OCI-LY7 (cell line): Measurements from ENCODE around the gene DRAM1. TPM values are rescaled to one million over a fixed set of nuclear protein-coding genes. Genes with fewer than 3 reads are reported as not detected.

ENCODE experiments used
- BruUV-seq: library from RNA; stranded (reverse); fragments of 400-500 nt; replicated peaks from 2 replicates; lab custom pipeline; 2021; lab: Mats Ljungman, UMichigan
- CTCF ChIA-PET: fragments of 300-600 bp; sonication (Branson Sonifier 250); formaldehyde crosslinking; loops from one replicate; lab custom pipeline; 2022; ENCODE audit warnings: antibody characterized with exemption; ENCODE audit not compliant: unreplicated experiment; lab: Charles Lee
- POLR2A ChIA-PET: fragments of 300-600 bp; sonication (Branson Sonifier 250); formaldehyde crosslinking; loops from one replicate; lab custom pipeline; 2022; ENCODE audit warnings: antibody characterized with exemption; lab: Charles Lee
- DNase-seq: peaks from one replicate; pipeline ENCODE4 v3.0.0-alpha.2; 2015; ENCODE audit warnings: low spot score
- H2AFZ ChIP-seq: fragments of 200-600 bp; sonication (generic), shearing (Covaris generic); 2 replicates; pipeline ENCODE4 v1.6.1; 2014; ENCODE audit warnings: mild to moderate bottlenecking, antibody characterized with exemption, low read length, moderate library complexity
- H3K27ac ChIP-seq: fragments of 200-600 bp; sonication (generic); 2 replicates; pipeline ENCODE4 v1.5.1; 2014; ENCODE audit warnings: mixed run types, low read depth, mild to moderate bottlenecking, moderate library complexity, low read length, inconsistent platforms; ENCODE audit not compliant: poor library complexity, severe bottlenecking
- H3K36me3 ChIP-seq: fragments of 200-600 bp; sonication (generic); 2 replicates; pipeline ENCODE4 v1.6.1; 2014; ENCODE audit warnings: mild to moderate bottlenecking, antibody characterized with exemption, low read length, moderate library complexity, mixed read lengths; ENCODE audit not compliant: insufficient read depth
- H3K4me1 ChIP-seq: fragments of 200-600 bp; sonication (generic); 2 replicates; pipeline ENCODE4 v1.5.1; 2014; ENCODE audit warnings: mild to moderate bottlenecking, low read length; ENCODE audit not compliant: insufficient read depth, poor library complexity, severe bottlenecking
- H3K4me2 ChIP-seq: fragments of 200-600 bp; sonication (generic); 2 replicates; pipeline ENCODE4 v1.6.1; 2014; ENCODE audit warnings: mild to moderate bottlenecking, low read length
- H3K4me3 ChIP-seq: fragments of 200-600 bp; sonication (generic); 2 replicates; pipeline ENCODE4 v1.5.1; 2014; ENCODE audit warnings: mild to moderate bottlenecking, low read depth, low read length; ENCODE audit not compliant: poor library complexity, severe bottlenecking
- H3K79me2 ChIP-seq: fragments of 200-600 bp; sonication (generic); 2 replicates; pipeline ENCODE4 v1.6.1; 2016; ENCODE audit warnings: low read depth, mild to moderate bottlenecking, low read length, moderate library complexity, mixed read lengths; ENCODE audit not compliant: insufficient read depth
- H3K9me2 ChIP-seq: fragments of 200-600 bp; sonication (generic); 2 replicates; pipeline ENCODE4 v1.6.1; 2016; ENCODE audit warnings: mild to moderate bottlenecking, low read length, mixed read lengths; ENCODE audit not compliant: insufficient read depth
- H3K9me3 ChIP-seq: fragments of 200-600 bp; sonication (generic); 2 replicates; pipeline ENCODE4 v1.6.1; 2014; ENCODE audit warnings: mild to moderate bottlenecking, mixed run types, low read length, mixed read lengths
- H4K20me1 ChIP-seq: fragments of 200-600 bp; sonication (generic); 2 replicates; pipeline ENCODE4 v1.6.1; 2014; ENCODE audit warnings: mild to moderate bottlenecking, antibody characterized with exemption, low read length, moderate library complexity, mixed read lengths; ENCODE audit not compliant: insufficient read depth
- CTCF ChIP-seq: fragments of 200-600 bp; sonication (generic); conservative IDR thresholded peaks from 2 replicates; pipeline ENCODE4 v1.5.1; 2014; ENCODE audit warnings: mild to moderate bottlenecking, antibody characterized with exemption, low read length, moderate library complexity, mixed read lengths
- EZH2phosphoT487 ChIP-seq: fragments of 200-600 bp; sonication (generic); IDR thresholded peaks from 2 replicates; pipeline ENCODE4 v1.6.1; 2018; ENCODE audit warnings: low read depth, borderline replicate concordance, mild to moderate bottlenecking, mixed run types, antibody characterized with exemption, low read length, moderate library complexity, mixed read lengths
- intact Hi-C: fragments of 100-400 bp; cut with micrococcal nuclease; formaldehyde crosslinking; loops from one replicate; pipeline ENCODE4 v1.10.0; 2022; ENCODE audit not compliant: unreplicated experiment
- total RNA-seq, 2 experiments: library from RNA; depleted of rRNA in 1 of 2; stranded (reverse); fragments of >200 nt in 1 of 2; shearing (Covaris generic) in 1 of 2; gene quantifications; 2 replicates each; pipeline ENCODE4 v1.2.3, GENCODE V29; 2014 to 2022

DRAM1 gene
- total RNA-seq, 2 experiments from 2014 or later: not detected

- BruUV-seq: no TSS peak
- Histone ChIP-seq H3K4me1 (no peaks in the 10 kb centered on the region), H3K9me2 (no peaks in the 10 kb centered on the region), H3K4me2 (no peak overlapping the region), H3K27ac (no peak overlapping the region), H2AFZ (no peak overlapping the region), H4K20me1 (no peaks in the 10 kb centered on the region), H3K79me2 (no peaks in the 10 kb centered on the region), H3K4me3 (no peak overlapping the region), H3K9me3 (no peaks in the 10 kb centered on the region), H3K36me3 (no peaks in the 10 kb centered on the region)
- DNase-seq: no peak
- ChIA-PET POLR2A (interaction anchor here (0.7 kb wide), 1 partner anchor 61 kb away, joined by 5 read pairs; no protein-coding TSS in a partner anchor), CTCF (no interaction called here)
- no peak for TF ChIP-seq EZH2phosphoT487
- no peak for TF ChIP-seq CTCF
- intact Hi-C loops: no loop called here
Observed at GRCh38 chr12:101870925-101871324, 6.5 kb upstream of the DRAM1 start.

- no peak overlapping the region for H2AFZ ChIP-seq
- no TSS peak for BruUV-seq
- intact Hi-C loops: no loop called here
- CTCF ChIA-PET: no interaction called here
- POLR2A ChIA-PET: interaction anchor here (0.7 to 1.4 kb wide), 2 partner anchors 11 to 14 kb away, joined by 3 to 4 read pairs; no protein-coding TSS in a partner anchor
- H3K4me3 ChIP-seq: no peak overlapping the region
- H3K4me2 ChIP-seq: no peak overlapping the region
- H4K20me1 ChIP-seq: no peaks in the 10 kb centered on the region
- H3K79me2 ChIP-seq: no peaks in the 10 kb centered on the region
- no peaks in the 10 kb centered on the region for H3K9me3 ChIP-seq
- H3K9me2 ChIP-seq: no peaks in the 10 kb centered on the region
- no peak overlapping the region for H3K27ac ChIP-seq
- no peak for TF ChIP-seq CTCF
- TF ChIP-seq EZH2phosphoT487: no peak
- H3K36me3 ChIP-seq: no peaks in the 10 kb centered on the region
- no peak for DNase-seq
- H3K4me1 ChIP-seq: peaks cover 14% of the 10 kb centered on the region
Observed at GRCh38 chr12:101875162-101875561, 2.2 kb upstream of the DRAM1 start.

- ChIA-PET CTCF (no interaction called here), POLR2A (no interaction called here)
- no peak overlapping the region for H3K27ac ChIP-seq
- peaks cover 14% of the 10 kb centered on the region for H3K4me1 ChIP-seq
- BruUV-seq: no TSS peak
- H3K79me2 ChIP-seq: no peaks in the 10 kb centered on the region
- H3K36me3 ChIP-seq: no peaks in the 10 kb centered on the region
- H4K20me1 ChIP-seq: no peaks in the 10 kb centered on the region
- H3K4me2 ChIP-seq: peak overlapping the region; percentile 71; the same call in 1 of the 2 replicates
- no peak overlapping the region for H2AFZ ChIP-seq
- no peaks in the 10 kb centered on the region for H3K9me2 ChIP-seq
- H3K4me3 ChIP-seq: no peak overlapping the region
- no peak for DNase-seq
- no peaks in the 10 kb centered on the region for H3K9me3 ChIP-seq
- intact Hi-C loops: no loop called here
- TF ChIP-seq CTCF: no peak
- TF ChIP-seq EZH2phosphoT487: no peak
Observed at GRCh38 chr12:101876322-101876860, 989 bp upstream of the DRAM1 start.
